Fibroblast of the aortic adventitia (primary cell): Measurements from ENCODE around the gene INTS6L. TPM values are rescaled to one million over a fixed set of nuclear protein-coding genes. Genes with fewer than 3 reads are reported as not detected.

Source experiments
- DNase-seq: peaks from one replicate; pipeline ENCODE4 v3.0.0-alpha.2; 2010; ENCODE audit warnings: low read depth
- H3K4me3 ChIP-seq: 2 replicates; pipeline ENCODE4 v1.5.1; 2011; ENCODE audit warnings: low read depth, mild to moderate bottlenecking, control low read depth, low read length, moderate library complexity
- CTCF ChIP-seq: IDR thresholded peaks from 2 replicates; pipeline ENCODE4 v1.5.1; 2011; ENCODE audit warnings: mild to moderate bottlenecking, low read length, control low read depth, inconsistent platforms; ENCODE audit not compliant: insufficient read depth
- total RNA-seq: library from RNA; depleted of rRNA; stranded (reverse); fragments of >200 nt; gene quantifications from 2 replicates; pipeline ENCODE4 v1.2.3, GENCODE V29; 2012; ENCODE audit warnings: low replicate concordance

The INTS6L gene
- 3.3 and 5.3 TPM in 2 replicates for total RNA-seq

- peak within 1 kb of the TSS; percentile 68 for H3K4me3 ChIP-seq
- peak; percentile 84 for DNase-seq
- TF ChIP-seq CTCF = no peak
These were observed at the start of gene INTS6L for GRCh38 chrX:135520553-135521404. TSS of gene INTS6L (plus strand) at chrX:135520660. CDS start at chrX:135520993, 333 bp downstream.

- no peak for DNase-seq
- no peak for TF ChIP-seq CTCF
- H3K4me3 ChIP-seq = no peak overlapping the region
These were observed 44.1 kb upstream of the INTS6L start for GRCh38 chrX:135476378-135476777.

- DNase-seq = peak; percentile 85
- H3K4me3 ChIP-seq = no peak overlapping the region
- TF ChIP-seq CTCF = peak; percentile 21
These were observed 42.9 kb upstream of the INTS6L start for GRCh38 chrX:135477576-135477975.

- no peak for TF ChIP-seq CTCF
- no peak overlapping the region for H3K4me3 ChIP-seq
- DNase-seq = no peak
These were observed 40.4 kb upstream of the INTS6L start for GRCh38 chrX:135480076-135480475.

- no peak for DNase-seq
- H3K4me3 ChIP-seq = no peak overlapping the region
- TF ChIP-seq CTCF = no peak
These were observed 38.7 kb upstream of the INTS6L start for GRCh38 chrX:135481696-135482179.

GRCh38 chrX:135484641-135485289 is 35.7 kb upstream of the INTS6L start:
- H3K4me3 ChIP-seq = no peak overlapping the region
- peak; percentile 58 for TF ChIP-seq CTCF
- peak; percentile 74 for DNase-seq
